ENCODE data around the gene PRR7.

PRR7 gene

DNA sequence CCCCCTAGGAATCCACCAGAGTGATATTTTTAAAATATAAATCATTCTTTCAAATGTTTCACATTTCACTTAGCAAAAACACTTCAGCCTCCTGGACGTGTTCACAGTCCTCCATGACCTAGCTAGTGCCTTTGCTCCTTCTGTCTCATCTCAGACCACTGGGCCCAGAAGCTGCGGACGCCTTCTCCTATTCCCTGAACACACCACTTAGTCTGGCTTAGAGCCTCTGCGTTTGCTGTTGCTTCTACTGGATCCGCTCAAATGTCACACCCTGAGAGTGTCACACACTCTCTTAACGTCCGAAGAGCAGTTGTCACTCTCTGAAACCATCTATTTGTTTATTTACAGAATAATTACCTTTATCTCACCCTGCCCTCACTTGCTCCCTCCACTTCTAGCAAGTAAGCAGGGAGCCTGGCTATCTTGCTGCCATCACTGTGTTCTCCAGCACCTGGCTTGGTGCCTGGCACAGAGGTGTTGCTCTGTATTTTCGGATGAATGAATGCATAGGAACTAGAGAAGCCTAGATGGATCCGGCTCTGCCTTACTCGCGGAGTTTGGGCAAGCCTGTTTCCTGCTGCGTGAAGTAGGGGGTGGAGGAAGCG lies 21.3 kb upstream of the PRR7 start:
- no peak for DNase-seq (ENCODE audit: low read depth)

DNA sequence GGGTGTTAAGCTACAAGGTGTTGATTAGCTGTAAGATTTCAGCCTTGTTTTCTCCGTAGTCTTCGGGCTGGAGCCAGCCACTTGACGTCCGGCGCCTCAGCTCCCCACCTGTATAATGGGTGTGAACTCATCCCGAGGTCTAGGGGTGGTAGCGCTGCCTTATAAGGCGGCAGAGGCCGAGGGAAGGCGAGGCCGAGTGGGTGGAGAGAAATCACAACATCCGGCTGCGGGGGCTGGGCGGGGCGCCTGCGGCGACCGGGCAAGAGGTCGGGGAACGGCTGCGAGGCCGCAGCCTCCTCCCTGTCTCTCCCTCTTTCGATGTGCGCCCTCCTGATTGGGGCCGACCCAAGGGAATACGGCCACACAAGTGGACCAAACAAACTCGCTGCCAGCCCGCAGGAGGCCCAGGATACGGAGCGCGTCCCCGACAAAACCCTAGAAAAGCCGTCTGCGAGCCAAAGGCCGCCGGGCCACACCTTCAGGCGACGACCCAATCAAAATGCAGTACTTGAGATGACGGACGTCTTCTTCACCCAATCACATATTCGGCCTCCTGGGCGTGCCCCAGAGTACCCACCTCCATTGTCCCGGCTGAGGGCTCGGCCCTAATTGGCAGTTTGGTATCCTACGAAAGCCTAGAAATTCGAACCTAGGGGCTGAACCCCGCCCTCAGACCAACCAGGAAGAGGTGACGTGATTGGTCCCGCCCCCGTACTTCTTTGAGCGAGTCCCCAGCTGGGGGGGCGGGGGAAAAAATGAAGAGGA lies 20.6 kb upstream of the PRR7 start:
- peak; percentile 99 for DNase-seq (ENCODE audit: low read depth)

DNA sequence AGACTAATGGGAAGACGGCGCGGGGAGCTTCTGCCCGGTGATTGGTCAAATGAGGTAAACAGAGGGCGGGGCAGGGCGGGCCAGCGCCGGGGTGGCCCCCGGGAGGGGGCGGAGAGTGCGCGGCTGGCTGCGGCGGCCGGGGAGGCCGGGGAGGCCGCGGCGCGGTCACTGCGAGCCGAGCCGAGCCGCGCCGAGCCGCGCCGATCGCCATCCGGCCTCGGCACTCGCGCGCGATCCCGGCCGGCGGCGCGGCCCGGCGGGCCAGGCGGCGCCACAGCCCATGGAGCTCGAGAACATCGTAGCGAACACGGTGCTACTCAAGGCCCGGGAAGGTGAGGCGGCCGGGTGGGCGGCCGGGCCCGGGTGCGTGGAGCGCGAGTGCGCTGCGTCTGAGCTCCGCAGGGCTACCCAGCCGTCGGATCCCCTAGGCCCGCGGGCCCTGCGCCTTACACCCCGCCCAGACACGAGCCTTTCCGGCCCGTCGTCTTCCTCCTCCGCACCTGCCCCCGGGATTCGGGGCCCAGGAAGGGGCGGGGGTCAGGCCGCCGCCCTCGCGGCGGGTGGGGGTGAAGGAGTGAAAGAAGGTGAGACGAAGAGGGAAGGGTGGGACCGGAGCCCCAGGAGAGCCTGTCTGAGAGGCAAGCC lies 19.9 kb upstream of the PRR7 start, which contains the start of gene GRK6:
GRK6 (plus strand) TSS at position 111 of the 645 bp plus-strand sequence; CDS start at position 281, 170 bp downstream.
- DNase-seq (ENCODE audit: low read depth), result no peak

DNA sequence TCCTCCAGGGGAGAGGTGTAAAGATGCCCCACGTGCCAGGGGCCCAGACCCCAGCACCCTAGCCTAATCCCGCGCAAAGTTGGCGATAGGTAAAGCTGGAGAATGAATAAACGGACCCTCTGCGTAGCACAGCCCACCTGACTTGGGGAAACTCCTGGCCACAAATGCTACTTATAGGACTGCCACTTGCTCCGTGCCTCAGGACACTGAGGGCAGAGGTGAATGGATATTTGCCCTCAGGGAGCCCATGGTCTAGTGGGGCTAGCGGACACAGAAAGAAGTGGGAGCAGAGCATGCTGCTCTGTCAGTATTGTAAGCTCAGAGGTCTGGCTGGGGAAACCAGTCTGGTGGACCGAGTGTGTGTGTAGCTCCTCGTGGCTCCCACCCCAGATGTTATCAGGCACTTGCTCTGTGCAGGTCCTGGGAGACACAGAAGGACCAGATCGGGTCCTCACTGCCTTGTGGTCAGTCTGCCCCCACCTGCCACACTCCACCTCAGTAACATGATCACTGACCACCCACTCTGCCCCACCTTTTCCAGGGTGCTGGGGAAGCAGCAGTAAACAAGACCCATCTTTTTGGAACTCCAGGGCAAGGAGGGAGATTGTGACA lies 19.3 kb upstream of the PRR7 start:
- no peak for DNase-seq (ENCODE audit: low read depth)

DNA sequence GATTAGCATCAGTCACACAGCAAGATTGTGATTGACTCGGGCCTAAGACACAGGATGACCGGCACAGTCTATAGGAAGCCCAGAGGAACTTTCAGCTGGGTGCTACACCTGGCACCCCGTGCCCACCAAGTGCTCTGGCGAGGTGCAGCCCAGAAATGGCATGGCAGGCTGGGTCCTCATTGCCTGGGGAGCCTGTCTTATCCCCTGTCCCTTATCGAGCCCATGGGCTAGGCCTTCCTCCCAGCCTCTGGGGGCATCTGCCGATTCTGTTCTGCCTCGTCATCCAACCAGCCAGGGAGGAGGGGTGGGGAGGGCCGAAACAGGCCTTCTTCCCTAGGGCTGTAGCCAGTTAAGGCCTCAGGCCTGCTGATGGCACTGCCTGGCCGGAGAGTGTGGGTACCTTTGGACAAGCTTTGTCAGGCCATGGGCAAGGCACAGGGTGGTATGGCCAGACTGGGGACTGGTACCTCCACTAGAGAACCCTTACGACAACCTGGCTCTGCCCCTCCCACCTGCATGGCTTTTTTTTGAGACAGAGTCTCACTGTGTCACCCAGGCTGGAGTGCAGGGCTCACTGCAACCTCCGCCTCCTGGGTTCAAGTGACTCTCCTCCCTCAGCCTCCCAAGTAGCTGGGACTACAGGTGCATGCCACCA lies 18.6 kb upstream of the PRR7 start:
- DNase-seq (ENCODE audit: low read depth), result no peak

DNA sequence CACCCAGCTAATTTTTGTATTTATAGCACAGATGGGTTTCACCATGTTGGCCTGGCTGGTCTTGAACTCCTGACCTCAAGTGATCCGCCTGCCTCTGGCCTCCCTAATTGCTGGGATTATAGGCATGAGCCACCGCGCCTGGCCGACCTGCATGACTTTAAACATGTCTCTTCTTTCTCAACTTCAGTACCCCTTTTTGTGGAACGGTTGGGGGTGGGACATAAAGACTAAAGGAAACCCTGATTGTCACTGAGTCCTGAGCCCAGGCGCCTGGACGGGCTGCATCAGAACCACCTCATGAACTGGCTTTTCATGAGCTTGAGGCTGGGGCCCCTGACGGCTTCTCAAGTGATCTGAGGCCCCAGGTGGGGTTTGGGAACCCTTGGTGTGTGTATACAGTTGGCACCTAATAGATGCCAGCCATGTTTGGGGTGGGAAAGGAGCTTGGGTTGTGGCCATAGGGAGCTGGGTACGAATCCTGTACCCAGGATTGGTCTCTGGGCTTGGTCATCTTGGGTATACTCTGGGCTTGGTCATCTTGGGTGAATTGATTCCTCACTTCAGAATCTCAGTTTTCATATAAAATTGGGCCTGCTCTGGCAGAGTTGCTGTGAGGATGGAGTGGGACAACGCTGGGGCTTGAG lies 17.9 kb upstream of the PRR7 start:
- DNase-seq (ENCODE audit: low read depth), result no peak

DNA sequence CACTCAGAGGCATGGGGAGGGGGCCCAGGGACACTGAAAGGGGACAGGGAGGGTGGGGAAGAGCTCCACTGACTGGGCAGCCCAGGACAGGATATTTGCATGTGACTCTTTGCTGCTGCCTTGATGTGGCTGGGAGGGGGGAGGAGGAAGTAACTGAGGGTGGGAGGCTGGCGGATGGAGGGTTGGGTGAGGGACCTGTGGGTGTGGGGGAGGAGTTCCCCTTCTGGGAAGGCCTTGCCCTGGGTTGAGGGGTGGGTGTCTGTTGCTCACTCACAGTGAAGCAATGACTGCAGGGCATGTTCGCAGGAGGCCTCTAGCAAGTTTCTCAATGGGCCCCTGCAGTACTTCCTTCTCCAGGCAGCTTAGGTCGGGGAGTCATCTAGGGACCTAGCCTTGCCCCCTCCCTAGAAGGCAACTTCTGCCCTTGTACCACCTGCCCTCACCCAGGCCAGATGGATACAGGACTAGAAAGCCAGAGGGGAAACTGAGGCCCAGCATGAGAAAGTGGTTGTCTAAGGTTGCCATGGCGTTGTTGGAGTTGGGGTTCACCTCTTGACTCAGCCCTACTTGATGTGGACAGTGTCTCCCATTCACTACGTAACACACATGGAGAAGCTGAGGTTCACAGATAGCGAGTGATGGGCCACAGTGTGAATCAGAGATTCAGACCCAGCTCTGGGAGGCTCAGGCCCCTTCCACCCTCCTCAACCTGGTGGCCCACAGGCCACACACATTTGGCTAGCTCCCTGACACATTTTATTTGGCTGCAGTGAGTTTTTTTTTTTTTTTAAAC lies 17.2 kb upstream of the PRR7 start:
- peak; percentile 66 for DNase-seq (ENCODE audit: low read depth)

DNA sequence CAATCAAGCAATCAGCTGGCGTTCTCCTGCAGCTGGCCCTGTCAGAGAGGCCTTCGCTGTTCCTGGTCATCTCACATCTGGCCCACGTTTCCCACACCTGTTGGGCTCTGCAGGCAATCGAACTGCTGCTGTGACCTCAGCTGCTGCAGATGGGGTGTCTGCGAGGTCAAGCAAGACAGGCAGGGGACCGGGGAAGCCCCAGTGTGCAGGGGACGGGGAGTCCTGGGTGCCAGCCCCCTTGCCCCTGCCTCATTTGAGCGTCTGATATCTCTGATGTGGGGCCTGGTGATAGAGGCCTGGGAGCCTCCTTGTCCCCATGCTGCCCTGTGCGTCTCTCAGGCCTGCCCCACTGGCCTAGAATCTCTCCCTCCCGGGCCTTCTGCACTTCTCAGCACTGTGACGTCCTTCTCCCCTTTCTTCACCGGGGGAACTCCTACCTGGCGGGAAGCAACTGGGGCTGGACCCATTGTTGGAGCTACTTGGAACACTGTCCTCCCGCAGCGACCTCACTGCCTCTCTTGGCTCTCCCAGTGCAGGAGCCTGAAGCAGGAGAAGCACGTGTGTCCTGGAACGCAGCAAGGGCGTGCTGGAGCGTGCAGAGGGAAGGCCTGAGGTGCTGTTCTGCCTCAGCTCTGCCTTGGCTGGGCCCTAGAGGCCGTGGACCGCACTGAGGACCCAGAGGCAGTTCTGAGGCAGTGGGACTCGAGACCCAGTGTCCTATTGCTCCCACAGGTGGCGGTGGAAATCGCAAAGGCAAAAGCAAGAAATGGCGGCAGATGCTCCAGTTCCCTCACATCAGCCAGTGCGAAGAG lies 16.3 kb upstream of the PRR7 start:
- no peak for DNase-seq (ENCODE audit: low read depth)

DNA sequence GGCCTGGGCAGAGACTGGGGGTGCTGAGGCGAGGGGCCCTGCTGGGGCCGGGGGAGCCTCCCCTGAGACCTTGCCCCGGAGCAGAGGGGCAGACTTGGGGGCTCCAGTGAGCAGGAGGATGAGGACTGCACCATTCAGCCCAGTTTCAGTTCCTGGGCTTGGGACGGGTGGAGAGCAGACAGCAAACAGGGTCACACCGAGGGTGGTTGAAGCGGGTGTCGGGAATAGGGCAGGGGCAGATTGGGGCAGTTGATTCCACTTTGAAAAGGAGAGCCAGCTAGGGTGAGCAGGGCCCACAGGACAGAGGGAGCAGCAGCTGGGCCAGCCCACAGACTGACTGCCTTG lies 15.7 kb upstream of the PRR7 start:
- no peak for DNase-seq (ENCODE audit: low read depth)

DNA sequence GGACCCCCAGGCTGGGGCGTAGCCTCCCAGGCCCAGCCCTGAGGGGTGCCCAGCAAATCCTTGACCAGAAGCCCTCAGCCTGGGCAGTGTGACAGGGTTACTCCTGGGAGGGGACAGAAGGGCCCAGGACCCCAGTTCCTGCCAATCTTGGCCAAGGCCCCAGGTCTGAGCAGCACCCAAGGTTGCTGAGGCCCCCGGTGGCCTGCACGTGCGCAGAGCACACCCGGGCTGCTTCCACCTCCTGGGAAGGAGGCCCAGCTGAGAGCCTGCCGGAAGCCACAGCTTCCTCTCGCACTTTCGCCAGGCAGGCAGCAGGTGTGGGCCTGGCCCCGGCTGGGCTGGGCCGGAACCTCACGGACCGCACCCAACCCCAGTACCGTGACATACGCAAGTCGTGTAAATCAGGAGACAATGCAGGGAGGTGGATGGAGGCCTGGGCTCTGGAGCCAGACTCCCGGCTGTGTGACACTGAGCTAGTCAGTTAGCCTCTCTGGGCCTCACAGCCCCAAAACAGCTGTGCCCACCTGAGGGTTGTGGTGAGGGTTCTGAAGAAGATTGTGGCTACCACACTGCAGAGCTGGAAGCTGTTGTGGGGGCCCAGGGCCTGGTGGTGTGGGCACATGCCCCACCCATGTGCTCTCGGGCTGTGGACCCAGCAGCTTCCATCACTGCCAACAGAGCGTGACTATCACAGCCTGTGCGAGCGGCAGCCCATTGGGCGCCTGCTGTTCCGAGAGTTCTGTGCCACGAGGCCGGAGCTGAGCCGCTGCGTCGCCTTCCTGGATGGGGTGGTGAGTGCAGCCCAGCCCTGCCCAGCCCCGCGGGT lies 15.1 kb upstream of the PRR7 start:
- peak; percentile 60 for DNase-seq (ENCODE audit: low read depth)

DNA sequence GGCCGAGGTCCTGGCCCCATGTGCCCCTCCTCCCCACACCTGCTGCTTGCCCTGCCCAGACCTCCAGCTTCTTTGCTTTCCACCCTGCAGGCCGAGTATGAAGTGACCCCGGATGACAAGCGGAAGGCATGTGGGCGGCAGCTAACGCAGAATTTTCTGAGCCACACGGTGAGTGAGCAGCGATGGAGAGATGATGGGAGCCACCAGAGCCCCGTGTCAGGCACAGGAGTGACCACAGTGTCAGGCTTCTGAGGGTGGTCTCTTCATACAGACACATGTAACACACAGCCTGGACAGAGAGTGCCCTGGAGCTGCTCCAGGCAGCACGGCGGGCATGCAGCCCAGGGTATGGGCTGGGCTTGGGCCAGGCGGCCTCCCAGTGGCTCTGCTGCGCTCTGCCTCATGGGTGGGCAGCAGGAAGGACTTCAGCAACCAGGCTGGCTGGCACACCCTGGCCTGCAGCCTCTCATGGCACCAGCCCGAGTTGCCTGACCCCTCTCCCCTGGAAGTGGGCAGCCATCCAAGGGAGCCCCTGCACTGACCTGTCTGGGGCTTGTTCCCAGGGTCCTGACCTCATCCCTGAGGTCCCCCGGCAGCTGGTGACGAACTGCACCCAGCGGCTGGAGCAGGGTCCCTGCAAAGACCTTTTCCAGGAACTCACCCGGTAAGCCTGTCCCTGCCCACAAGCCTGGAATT lies 14.3 kb upstream of the PRR7 start:
- DNase-seq (ENCODE audit: low read depth), result no peak

DNA sequence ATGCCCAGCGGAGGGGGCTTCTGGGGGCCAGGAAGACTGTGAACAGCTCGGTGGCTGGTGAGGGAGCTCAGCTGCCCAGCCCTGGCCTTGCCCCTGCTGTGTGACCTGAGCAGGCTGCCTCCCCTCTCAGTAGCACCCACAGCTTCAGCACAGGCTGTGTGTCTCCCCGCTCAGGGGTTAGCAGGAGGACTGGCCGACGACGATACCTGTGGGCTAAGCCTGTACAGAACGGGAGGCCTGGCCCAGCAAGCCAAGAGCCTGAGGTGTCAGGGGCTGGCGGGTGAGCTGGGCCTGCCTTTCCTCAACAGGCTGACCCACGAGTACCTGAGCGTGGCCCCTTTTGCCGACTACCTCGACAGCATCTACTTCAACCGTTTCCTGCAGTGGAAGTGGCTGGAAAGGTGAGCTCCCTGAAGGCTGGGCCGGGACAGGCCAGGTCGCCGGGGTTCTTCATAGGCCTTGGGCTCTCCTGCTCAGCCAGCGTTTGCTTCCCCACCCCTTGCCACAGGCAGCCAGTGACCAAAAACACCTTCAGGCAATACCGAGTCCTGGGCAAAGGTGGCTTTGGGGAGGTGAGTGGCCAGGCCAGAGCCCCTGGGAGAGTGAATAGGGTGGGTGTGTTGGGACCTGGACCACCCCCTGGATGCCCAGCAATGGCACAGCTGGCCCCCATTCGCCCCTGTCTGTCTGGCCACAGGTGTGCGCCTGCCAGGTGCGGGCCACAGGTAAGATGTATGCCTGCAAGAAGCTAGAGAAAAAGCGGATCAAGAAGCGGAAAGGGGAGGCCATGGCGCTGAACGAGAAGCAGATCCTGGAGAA lies 13.6 kb upstream of the PRR7 start:
- DNase-seq (ENCODE audit: low read depth), result no peak

DNA sequence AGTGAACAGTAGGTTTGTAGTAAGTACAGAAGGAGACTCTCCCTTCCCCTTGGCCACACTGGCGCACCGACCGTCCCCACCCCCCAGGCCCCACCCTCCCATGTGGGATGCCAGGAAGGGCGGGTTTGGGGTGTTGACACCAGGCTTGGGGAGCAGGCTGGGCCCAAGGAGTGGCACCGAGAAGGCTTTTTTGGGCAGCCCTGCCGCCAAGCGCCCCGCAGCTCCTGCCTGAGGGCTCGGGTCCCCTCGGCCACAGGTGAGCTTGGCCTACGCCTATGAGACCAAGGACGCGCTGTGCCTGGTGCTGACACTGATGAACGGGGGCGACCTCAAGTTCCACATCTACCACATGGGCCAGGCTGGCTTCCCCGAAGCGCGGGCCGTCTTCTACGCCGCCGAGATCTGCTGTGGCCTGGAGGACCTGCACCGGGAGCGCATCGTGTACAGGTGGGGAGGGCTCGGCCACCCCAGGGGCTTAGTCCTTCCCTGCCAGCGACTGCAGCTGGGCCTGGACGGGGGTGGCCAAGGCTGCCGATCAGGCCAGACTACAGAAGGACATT lies 12.9 kb upstream of the PRR7 start:
- no peak for DNase-seq (ENCODE audit: low read depth)

DNA sequence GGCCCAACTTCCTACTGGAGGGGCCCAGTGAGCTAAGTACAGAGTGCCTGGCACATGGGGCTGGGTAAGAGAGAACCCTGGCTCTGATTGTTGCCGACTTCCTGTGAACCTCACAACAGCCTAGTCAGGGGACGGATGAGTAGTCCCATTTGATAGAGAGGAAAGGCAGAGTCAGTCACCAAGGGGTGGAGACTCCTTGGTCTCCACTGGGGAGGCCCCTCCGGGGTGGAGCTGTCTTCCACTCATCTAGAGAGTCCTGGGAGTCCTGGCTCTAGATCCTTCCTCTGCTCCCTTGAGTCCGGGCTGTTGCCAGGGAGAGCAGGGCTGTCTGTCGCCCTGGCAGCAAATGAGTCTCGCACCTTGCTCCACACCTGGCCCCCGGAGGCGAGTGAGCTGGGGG lies 12.2 kb upstream of the PRR7 start:
- DNase-seq (ENCODE audit: low read depth), result no peak

DNA sequence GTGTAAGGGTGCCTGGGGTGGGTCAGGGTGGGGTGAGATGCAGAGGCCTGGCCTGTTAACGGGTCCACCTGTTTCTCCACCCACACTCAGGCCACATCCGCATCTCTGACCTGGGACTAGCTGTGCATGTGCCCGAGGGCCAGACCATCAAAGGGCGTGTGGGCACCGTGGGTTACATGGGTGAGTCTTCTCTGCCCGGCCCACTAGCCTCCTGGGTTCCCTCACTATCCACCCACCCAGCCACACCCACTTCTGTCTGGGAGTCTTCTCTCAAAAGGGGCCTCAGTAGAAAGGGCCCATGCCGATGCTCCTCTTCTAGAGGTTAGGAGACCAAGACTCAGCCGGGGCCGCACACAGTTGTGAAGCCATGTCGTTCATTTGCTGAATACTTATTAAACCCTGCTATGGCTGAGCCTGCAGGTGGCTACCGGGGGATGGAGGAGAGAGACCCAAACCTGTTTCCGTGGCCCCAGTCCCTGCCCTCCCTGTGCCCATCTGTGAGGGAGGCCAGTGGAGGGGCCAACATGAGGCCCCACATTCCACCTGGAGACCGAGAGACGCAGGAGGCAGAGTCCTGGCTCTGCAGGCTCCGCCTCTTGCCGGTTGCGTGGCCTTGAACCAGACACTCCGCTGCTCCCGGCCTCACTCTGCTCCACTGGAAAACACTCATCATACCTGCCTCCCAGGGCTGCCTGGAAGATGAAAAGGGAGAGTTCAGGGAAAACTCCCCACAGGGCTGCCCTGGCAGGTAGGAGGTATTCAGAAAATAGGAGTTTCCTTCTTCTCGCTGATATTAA lies 11.5 kb upstream of the PRR7 start:
- DNase-seq (ENCODE audit: low read depth), result no peak

DNA sequence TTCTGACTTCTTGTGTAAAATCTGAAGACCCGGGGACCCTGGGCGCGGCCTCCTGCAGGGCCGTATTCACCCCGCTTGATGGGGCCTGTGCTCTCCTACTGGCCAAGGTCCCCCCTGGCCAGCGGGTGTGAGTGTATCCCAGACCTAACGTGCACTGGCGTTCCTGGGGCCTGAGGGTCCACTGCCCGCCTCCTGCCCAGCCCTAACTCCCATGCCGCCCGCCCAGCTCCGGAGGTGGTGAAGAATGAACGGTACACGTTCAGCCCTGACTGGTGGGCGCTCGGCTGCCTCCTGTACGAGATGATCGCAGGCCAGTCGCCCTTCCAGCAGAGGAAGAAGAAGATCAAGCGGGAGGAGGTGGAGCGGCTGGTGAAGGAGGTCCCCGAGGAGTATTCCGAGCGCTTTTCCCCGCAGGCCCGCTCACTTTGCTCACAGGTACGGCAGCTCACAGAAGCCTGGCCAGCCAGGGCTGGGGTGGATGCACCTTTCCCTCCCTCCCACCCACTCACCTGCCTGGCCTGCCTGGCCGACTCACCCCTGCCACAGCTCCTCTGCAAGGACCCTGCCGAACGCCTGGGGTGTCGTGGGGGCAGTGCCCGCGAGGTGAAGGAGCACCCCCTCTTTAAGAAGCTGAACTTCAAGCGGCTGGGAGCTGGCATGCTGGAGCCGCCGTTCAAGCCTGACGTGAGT lies 10.6 kb upstream of the PRR7 start:
- no peak for DNase-seq (ENCODE audit: low read depth)
